Activated T-helper 17 cell treated with anti-CD3 and anti-CD28 coated beads, Interleukin-2, amount 50 U/mL, for 72 hours (primary cell): ENCODE measurements around the gene BRD7. TPM values are rescaled to one million over a fixed set of nuclear protein-coding genes. Genes with fewer than 3 reads are reported as not detected.
A peak's percentile ranks its signal among the peaks of the same experiment; 100 is the strongest.

Experiments used
- ATAC-seq: fragments of 150-1000 bp; cut with Tn5 transposase; replicated peaks from 2 replicates; pipeline ENCODE4 v1.10.0; 2021; ENCODE audit warnings: mild to moderate bottlenecking, moderate library complexity
- H3K27ac Mint-ChIP-seq: one replicate; pipeline ENCODE4 v1.8.0; 2022; ENCODE audit warnings: mixed read lengths
- H3K27me3 Mint-ChIP-seq: one replicate; pipeline ENCODE4 v1.8.0; 2022; ENCODE audit warnings: mixed read lengths
- H3K36me3 Mint-ChIP-seq: one replicate; pipeline ENCODE4 v1.8.0; 2022; ENCODE audit warnings: low read depth, mild to moderate bottlenecking, mixed read lengths
- H3K4me1 Mint-ChIP-seq: one replicate; pipeline ENCODE4 v1.8.0; 2022; ENCODE audit warnings: mixed read lengths
- H3K4me3 Mint-ChIP-seq: one replicate; pipeline ENCODE4 v1.8.0; 2022; ENCODE audit warnings: mild to moderate bottlenecking, mixed read lengths
- H3K9me3 Mint-ChIP-seq: one replicate; pipeline ENCODE4 v1.8.0; 2022; ENCODE audit warnings: mixed read lengths
- total RNA-seq, 2 donors: library from RNA; stranded (reverse); gene quantifications; one replicate each; pipeline ENCODE4 v1.2.3, GENCODE V29; 2022

Gene BRD7
- total RNA-seq, 2 donors from 2014 or later: 53.5 to 63.9 TPM

DNA sequence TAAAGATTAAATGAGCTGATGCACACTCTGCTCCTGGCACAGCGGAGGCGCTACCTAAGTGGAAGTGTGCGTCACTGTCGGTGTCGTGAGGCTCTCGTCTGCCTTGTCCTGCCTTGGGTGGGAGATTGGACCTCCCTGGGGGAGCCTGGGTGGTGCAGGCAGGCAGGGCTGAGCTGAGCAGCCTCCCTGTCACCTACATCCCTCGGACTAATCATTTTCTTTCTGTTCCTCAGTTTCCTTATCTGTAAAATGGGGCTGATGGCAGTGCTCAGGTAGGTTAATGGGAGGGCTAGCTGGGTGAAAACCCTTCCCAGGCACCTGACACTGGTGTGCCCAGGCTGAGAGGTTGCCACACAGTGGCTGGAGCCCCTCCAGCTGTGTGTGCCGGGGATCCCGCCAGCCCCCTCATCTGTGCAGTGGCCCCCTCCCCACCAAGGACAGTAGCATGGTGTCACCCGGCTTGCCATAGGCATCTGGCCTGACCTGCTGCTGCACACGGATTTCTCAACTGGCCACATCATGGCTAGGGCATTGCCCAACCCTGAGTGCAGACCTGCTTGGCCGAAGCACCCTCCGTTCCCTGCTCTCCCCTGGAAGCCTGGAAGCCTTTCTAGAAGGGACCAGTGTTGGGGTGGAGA, 98.2 kb downstream of the BRD7 start:
- peaks cover 45% of the 10 kb centered on the region for H3K4me1 Mint-ChIP-seq

DNA sequence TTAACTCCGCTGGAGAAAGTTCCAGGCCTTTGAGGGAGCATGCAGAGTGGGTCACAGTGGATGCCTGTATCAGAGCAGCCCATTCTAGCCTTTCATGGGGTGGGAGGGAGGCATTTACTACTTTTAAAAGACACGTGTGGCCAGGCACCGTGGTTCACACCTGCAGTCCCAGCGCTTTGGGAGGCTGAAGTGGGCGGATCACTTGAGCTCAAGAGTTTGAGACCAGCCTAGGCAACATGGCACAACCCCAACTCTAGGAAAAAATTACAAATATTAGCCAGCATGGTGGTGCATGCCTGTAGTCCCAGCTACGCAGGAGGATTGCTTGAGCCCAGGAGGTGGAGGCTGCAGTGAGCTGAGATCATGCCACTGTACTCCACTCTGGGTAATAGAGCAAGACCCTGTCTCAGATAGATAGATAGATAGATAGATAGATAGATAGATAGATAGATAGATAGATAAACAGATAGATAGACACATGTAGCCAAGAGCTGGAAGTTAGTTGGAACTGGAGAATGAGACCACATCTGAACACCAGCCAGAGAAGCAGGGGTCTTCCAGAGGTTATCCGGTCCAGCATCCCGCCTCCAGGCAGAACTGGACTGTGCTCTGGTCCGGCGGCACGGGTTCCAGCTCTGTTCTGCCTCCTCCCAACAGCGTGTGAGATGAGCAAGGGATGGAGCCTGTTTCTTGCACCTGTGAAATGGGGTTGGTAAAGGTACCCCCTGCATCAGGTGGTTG, 98.8 kb downstream of the BRD7 start:
- H3K9me3 Mint-ChIP-seq: no peaks in the 10 kb centered on the region
- no peak for ATAC-seq
- peak overlapping the region; percentile 96 for H3K4me3 Mint-ChIP-seq
- peaks cover 37% of the 10 kb centered on the region for H3K36me3 Mint-ChIP-seq
- peak overlapping the region; percentile 99 for H3K27ac Mint-ChIP-seq
- H3K4me1 Mint-ChIP-seq: peaks cover 47% of the 10 kb centered on the region
- H3K27me3 Mint-ChIP-seq: no peaks in the 10 kb centered on the region

More for the DNA sequence above, 98.2 kb downstream of the BRD7 start:
- Mint-ChIP-seq H3K27me3 (no peaks in the 10 kb centered on the region), H3K27ac (peak overlapping the region; percentile 99), H3K9me3 (no peaks in the 10 kb centered on the region), H3K4me3 (peak overlapping the region; percentile 96), H3K36me3 (peaks cover 44% of the 10 kb centered on the region)
- no peak for ATAC-seq

DNA sequence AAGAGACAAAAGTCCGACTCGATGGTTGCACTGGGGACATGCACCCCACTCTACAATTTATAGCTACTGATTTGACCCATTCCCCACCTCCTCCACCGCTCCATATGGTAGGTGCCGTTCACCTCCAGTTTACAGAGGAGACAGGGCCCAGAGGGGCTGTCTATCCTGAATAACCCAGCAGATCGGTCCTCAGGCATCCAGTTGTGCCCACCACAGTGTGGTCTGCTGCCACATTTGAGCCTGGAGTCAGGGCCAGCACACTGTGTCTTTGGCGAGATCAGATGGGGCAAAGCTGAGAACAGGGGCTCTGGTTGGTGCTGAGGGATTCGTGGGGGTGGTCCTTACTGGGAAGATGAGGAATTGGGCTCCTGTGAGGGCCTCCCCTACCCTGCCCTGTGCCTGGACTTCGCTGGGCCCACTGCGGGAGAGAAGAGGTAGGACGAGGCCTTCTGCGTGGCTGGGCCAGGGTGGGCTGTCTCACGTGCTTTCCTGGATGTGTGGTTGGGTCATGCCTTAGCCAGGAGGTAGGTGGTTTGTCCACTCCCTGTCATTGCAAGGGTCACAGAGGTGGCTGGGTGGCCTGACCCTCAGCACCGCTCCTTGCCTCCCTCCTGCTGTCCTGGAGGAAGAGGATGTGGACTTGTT, 99.6 kb downstream of the BRD7 start:
- H3K36me3 Mint-ChIP-seq: peaks cover 30% of the 10 kb centered on the region
- no peaks in the 10 kb centered on the region for H3K9me3 Mint-ChIP-seq
- H3K27ac Mint-ChIP-seq: peak overlapping the region; percentile 99
- ATAC-seq: no peak
- H3K4me1 Mint-ChIP-seq: peaks cover 53% of the 10 kb centered on the region
- H3K4me3 Mint-ChIP-seq: peak overlapping the region; percentile 96
- H3K27me3 Mint-ChIP-seq: no peaks in the 10 kb centered on the region

DNA sequence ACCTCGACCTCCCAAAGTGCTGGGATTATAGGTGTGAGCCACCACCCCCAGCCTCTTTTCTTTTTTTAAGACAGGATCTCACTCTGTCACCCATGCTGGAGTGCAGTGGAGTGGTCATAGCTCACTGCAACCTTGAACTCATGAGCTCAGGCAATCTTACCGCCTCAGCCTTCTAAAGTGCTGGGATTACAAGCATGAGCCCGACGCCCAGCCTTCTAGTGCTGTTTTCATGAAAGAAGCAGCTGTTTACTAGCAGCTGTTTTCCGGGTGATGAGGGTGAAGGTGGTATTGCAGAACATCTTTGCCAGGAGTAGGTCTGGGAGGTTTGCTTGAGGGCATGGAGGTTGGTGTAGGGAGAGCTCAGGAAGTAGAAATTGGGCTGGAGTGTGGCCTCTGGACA, 100.4 kb downstream of the BRD7 start:
- no peak for ATAC-seq
- H3K27ac Mint-ChIP-seq: peak overlapping the region; percentile 99

DNA sequence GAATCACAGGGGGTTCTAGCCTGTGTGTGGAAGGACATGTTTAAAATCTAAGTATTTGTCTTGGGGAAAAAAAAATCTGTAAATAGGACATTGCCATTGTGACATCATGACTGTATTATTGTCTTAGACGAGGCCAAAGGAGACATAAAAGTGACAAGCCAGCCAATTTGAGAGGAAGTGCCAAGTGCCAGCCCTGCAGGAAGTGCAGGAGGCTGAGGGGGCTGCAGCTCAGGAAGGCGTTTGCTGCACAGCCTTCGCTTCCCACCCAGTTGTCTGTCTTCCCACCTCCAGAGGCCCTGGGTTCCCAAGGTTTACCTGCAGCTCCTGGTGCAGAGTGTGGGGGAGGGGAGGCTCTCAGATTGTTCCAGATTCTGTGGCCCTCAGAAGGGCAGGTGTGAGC, 101.1 kb downstream of the BRD7 start:
- Mint-ChIP-seq H3K9me3 (no peaks in the 10 kb centered on the region), H3K27ac (peak overlapping the region; percentile 99), H3K27me3 (no peaks in the 10 kb centered on the region), H3K36me3 (peaks cover 22% of the 10 kb centered on the region), H3K4me3 (peak overlapping the region; percentile 96), H3K4me1 (peaks cover 48% of the 10 kb centered on the region)
- no peak for ATAC-seq

More for the DNA sequence above, 100.4 kb downstream of the BRD7 start:
- H3K36me3 Mint-ChIP-seq: peaks cover 22% of the 10 kb centered on the region
- H3K4me1 Mint-ChIP-seq: peaks cover 52% of the 10 kb centered on the region
- H3K4me3 Mint-ChIP-seq: peak overlapping the region; percentile 96
- H3K9me3 Mint-ChIP-seq: no peaks in the 10 kb centered on the region
- no peaks in the 10 kb centered on the region for H3K27me3 Mint-ChIP-seq

DNA sequence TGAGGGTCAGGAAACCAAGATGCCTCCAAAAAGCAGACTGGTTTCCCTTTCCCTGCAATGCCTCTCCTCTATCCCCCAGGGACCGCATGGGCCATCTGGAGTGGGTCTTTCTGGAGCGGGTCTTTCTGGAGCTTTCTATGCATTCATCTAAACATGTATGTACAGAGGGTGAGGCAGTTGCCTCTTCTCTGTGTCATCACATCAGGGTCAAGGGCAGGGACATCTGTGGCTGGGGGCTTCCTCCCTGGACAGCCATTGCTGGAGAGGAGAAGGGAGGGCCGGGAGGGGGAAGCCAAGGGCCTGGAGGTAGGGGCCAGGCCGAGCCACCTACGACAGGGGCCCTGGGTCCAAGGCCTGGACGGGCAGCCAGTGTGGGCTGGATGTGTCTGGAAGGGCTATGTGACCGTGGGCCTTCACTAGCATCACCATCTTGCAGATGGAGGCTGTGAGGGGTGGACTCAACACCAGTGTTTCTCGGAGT, 101.6 kb downstream of the BRD7 start:
- peaks cover 43% of the 10 kb centered on the region for H3K4me1 Mint-ChIP-seq
- H3K36me3 Mint-ChIP-seq: peaks cover 22% of the 10 kb centered on the region
- H3K4me3 Mint-ChIP-seq: peak overlapping the region; percentile 96
- H3K27ac Mint-ChIP-seq: peak overlapping the region; percentile 99
- no peaks in the 10 kb centered on the region for H3K9me3 Mint-ChIP-seq
- ATAC-seq: no peak
- H3K27me3 Mint-ChIP-seq: no peaks in the 10 kb centered on the region

DNA sequence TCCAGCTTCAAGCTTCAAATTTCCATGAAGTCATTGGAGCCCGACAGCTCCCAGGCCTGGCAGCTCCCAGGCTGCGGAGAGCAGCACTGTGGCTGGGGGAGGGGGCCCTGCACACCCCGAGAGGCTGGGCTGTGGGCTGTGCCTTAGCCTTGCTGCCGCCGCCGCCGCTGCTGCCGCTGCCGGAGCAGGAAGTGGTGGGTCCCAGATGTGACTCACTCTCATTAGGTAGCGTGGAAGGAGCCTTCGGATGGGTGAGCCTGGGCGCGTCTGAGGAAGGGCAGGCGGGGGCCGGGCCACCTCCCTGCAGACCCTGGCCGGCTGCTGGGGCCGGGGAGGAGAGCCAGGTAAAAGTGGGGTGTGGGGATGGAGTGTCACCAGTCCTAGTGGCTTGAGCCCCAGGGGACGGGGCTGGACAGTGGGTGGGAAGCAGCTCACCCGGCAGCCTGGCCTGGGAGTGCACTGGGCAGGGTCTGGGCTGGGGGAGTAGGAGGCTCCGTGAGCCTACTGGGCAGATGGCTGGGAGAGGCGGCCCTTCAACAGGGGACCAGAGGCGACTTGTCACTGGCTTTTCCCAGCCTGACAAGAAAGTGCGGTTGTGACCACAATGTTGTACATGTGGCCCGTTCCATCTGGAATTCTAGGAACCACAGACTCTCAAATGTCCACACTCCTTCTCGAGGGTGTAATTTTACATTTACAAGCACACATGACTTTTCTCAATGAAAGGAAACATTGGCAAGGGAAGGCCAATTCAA, 102.3 kb downstream of the BRD7 start, which contains the start of gene ADCY7:
Gene ADCY7, plus strand, starts transcription at position 215 of the 755 bp plus-strand sequence. CDS start 21,629 bp downstream, outside the sequence.
- Mint-ChIP-seq H3K4me1 (peaks cover 42% of the 10 kb centered on the region), H3K9me3 (no peaks in the 10 kb centered on the region), H3K27ac (peak within 1 kb of the TSS; percentile 99), H3K4me3 (peak within 1 kb of the TSS; percentile 96), H3K27me3 (no peaks in the 10 kb centered on the region), H3K36me3 (peaks cover 19% of the 10 kb centered on the region)
- peak; percentile 76 for ATAC-seq

Other genes starting within 250 kb of the BRD7 start
- 10 to 100 TPM; 16.3 to 31.5 TPM for gene TENT4B, start 215.7 kb downstream of the BRD7 start, total RNA-seq
- 100 to 1,000 TPM; 156 to 173 TPM for gene ADCY7, start 102.4 kb downstream of the BRD7 start, total RNA-seq
- gene NKD1, start 179.4 kb upstream of the BRD7 start, total RNA-seq: 1 to 10 TPM in 1 of 2 donors, under 1 TPM in 1; 0.66 to 1.3 TPM